Measurements from ENCODE around the gene MSANTD2.

MSANTD2 gene

DNA sequence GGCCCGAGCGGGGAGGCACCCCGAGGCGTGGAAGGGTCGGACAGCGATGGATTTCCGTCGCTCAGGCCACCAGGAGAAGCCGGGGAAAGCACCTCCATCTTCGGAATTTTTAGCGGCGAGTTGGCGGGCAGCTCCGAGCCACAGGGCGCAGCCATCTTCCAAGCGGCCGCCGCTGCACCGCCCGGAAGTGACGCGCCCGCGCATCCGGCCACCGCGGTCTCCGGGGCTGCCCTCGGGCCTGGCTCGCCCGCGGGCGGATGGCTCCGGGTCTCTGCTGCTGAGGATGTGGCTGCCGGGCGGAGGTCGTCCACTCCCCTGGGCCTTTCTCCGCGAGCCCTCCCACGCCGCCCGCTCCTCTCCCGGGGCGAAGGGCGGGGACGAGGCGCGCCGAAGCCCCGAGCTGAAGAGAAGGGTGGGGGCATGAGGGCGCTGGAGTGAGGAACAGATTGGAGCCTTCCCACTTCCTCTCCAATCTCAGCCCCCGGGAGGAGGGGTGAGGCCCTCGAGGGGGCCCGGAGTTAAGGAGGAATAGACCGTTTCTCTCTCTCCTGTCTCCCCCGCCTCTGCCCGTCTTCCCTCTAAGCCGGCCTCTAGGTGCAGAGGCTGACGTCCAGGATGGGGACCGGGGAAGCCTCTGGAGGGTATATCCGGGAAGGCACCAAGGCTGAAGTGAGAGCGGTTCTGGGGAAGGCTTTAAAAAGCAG lies at the start of gene MSANTD2:
TSS of gene MSANTD2 (minus strand) at position 181 of the 704 bp plus-strand sequence. CDS start at position 155, 26 bp downstream.
- DNase-seq (ENCODE audit: low read depth in 2 of 2) = peak; percentile 54 to 70

DNA sequence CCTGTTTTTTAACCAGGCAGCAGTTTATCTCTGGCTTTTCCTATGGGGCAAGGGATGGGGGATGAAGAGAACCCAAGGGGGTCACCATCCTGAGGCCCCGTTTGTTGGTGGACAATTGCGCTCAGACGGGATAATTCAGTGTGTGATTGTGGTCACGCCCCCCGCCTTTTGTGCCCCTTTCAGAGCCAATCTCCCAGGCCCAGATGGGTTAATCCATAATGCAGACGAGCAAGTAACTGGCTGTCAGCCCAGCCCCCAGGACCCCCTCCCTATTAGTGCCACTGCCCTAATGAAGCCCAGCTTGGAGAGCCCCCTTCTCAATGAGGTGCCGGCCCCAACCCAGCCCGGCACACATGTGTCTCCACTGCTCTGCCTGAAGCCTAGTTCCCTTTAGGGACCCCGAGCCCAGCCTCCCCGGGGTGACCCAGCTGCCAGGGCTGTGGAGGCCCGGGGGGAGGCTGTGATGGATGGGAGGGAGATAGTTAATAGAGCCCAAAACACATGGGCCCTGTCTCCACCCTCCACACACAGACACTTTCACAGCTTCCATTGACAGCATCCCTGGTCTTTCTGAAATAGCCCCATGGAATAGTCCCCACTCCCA lies 46.0 kb upstream of the MSANTD2 start:
- no peak for DNase-seq (ENCODE audit: low read depth in 2 of 2)

DNA sequence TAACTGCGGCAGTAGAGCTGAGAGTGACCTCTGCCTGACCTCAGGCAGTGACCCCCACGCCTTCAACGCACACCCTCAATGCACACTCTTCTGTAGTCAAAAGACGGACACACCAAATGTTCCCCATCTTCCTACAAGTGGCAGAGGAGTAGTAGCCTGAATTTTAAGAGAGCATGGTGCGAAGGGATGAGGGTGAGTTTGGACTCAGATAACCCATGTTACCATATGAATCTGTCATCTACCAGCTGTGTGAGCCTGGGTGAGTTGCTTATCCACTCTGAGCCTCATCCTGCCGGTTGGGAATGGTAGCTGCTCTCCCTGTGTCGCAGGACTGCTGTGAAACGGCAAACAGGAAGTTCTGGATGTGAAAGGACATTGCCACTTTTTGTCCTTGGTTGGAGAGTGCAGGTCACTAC lies 44.5 kb upstream of the MSANTD2 start:
- no peak for DNase-seq (ENCODE audit: low read depth in 2 of 2)

DNA sequence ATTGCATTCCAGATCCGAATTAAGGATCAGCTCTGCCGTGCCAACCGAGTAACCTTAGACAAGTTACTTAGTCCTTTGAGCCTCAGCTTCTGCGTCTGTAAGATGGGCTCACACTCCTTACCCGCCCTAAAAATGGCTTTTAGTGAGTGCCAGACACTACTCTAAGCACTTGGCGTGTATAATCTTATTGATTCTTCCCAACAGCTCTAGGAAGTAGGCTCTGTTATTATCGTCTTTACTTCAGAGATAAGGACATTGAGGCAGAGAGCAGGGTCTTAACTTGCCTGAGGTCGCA lies 43.4 kb upstream of the MSANTD2 start:
- no peak for DNase-seq (ENCODE audit: low read depth in 2 of 2)

DNA sequence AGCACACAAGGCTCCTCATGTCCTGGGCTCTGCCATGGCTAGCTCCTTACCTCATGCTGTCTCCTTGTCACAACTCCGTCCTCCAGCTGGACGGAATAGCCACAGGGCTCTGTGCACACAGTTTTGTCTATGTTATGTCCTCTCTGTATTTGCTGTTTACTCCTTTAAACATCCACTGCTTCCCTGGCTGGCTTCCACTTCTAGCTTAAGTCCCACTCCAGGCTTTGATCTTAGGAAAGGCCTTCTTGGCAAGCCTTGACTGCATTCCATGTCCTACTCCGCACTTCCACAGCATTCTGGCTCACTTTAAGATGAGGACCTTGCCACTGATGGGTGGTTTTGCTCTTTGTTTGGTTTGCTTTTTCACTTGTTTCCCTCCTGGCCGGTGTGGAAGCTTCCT lies 42.1 kb upstream of the MSANTD2 start:
- no peak for DNase-seq (ENCODE audit: low read depth in 2 of 2)

DNA sequence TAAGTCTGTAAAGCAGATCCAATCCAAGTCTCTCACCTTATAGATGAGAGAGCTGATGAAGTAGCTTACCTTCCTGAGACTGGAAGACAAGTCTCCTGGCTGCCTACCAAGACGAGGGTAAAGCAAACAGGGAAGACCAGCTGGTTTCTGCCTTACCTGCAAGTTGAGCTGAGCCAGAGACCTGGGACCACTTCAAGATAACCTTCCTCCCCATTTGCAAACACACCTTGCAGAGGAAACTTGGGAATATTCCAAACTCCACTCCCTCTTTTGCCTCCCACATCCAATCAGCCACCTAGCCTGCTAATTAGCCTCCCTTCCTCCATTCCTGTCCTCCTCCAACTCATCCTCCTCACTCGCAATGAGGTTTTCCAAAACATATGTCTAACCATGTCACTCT lies 41.6 kb upstream of the MSANTD2 start:
- no peak for DNase-seq (ENCODE audit: low read depth in 2 of 2)

DNA sequence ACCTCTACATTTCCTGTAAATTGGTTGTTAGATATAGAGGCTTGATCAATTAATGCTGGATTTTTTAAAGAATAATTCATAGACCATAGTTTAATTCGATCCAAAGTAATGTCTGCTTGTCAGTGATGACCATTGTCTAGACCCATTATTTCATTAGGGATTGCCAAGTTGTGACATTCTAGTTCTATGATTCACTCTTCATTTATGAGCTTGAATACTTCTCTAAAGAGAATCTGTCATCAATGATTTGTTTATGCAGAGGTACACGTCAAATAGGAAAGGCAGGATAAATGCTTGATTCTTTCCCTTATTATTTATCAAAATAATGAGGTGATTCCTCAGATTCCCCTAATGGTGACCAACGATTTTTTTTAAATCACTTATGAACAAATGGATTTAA lies 41.0 kb upstream of the MSANTD2 start:
- DNase-seq (ENCODE audit: low read depth in 2 of 2) = no peak

DNA sequence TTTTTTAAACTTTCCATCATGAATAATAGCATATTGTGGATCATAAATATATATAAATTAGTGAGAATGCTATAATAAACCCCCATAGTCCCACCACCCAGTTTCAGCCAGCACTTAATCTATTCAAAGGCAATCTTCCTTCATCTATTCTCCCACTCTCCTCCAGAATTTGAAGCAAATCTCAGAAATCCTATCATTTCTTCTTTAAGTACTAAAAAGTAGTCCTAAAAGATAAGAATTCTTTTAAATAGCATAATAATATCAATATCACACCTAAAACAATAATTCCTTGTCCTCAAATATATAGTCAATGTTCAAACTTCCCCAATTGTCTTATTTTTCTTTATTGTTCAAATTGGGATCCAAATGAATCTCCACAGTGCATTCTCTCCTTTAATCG lies 40.5 kb upstream of the MSANTD2 start:
- no peak for DNase-seq (ENCODE audit: low read depth in 2 of 2)

DNA sequence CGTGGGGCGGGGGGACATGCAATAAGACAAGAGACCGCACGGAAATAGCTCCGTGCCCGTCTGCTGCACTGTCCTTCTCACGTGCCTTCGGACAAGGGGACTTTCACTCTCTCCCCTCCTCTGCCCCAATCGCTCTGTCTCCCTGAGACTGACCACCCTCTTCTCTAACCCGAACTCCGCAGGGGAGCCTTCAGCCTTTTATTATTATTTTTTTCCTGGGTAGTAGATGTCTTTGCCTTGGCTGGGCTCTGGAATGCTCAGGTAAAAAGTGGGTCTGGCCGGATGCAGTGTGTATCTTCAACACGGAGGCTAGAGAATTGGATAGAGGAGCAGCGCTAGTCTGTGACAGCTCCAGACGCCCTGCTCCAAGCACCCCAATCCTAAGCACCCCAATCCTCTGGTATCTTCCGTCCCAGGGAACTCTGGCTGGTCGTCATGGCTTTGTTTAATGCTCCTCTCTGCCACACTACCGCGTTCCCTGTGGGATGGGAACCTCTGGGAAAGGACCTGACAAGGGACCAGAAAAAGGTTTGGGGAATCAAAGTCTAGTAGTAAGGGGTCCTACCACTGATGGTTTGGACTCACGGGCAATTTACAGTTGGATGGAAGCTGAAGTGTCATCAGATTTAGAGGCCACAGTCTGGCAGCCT lies 39.9 kb upstream of the MSANTD2 start:
- DNase-seq (ENCODE audit: low read depth in 2 of 2) = no peak

DNA sequence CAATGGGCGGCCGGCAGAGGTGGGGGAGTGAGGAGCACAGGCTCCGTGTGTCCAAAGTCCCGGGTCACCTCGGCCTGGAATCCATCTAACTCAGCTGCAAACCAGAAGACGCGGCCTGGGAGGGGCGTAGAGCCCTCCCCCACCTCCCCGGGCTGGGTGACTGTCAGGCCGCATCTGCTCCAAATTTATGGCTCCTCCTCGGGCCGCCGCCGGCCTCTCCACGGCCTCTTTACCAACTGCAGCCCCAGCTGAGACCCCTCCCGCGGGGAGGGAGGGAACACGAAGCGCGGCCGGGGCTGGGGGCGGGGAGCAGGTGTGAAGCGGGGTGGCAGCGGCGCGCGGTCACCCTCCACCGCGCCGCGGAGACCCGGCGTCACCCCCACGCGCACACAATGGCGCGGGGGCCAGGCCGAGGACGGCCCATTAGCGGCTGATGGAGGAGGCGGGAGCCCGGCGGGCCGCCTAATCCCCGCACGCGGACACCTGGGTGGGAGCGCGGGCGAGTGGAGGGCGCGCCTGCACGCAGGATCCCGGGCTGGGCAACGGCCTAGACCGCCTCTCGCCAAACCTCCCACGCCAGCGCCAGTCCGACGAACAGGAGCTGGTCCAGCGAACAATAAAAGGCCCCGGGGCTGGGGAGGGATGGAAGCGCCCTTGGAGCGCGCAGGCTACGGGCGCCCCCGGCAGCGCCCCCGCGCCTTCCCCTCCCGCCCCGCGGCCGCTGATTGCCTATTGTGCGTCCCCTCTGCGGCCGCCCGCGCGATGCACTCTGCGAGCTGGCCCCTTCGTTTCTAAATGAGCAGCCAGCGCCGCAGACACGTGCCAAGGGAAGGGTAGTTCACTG lies 39.1 kb upstream of the MSANTD2 start:
- no peak for DNase-seq (ENCODE audit: low read depth in 2 of 2)

DNA sequence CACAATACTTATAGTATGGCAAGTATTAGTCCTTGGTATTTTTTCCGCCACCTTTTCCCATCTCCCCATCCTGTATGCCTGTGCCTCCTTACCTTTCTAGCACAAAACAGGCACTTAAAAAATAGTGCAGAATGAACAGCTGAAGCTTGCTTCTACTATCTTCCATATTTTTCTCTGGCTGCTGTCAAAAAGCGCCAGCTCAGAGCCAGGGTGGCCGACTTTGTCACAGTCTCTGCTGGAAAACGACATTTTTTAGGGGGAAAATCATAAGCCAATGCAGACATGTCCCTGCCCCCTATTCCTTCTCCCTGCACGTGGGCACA lies 38.6 kb upstream of the MSANTD2 start:
- no peak for DNase-seq (ENCODE audit: low read depth in 2 of 2)

DNA sequence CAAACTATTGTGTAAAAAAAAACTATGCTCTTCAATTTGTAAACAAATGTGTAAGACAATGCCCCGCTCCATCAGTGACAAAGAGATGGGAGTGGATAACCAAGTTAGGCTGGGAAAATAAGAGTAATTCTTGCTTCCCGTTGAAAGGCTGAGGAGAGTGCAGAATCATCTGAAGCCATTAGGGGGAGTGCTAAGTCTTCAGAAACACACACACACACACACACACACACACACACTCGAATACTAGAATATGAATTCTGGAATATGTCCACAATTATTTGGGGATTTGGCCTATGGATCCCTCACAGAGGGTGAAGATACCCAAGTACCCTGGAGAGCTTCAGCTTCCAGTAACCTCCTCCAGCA lies 37.3 kb upstream of the MSANTD2 start:
- DNase-seq (ENCODE audit: low read depth in 2 of 2) = no peak

DNA sequence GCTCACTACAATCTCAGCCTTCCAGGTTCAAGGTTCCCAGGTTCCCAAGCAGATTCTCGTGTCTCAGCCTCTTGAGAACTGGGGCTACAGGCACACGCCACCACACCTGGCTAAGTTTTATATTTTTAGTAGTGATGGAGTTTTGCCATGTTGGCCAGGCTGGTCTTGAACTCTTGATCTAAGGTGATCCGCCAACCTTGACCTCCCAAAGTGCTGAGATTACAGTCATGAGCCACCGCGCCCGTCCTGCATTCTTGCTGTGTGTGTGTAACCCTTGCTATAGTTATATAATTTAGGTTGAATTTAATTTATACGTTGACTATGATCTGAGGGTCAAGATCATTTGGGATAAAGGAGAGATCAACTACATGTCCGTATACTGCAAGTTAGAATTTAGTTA lies 35.7 kb upstream of the MSANTD2 start:
- DNase-seq (ENCODE audit: low read depth in 2 of 2) = no peak

DNA sequence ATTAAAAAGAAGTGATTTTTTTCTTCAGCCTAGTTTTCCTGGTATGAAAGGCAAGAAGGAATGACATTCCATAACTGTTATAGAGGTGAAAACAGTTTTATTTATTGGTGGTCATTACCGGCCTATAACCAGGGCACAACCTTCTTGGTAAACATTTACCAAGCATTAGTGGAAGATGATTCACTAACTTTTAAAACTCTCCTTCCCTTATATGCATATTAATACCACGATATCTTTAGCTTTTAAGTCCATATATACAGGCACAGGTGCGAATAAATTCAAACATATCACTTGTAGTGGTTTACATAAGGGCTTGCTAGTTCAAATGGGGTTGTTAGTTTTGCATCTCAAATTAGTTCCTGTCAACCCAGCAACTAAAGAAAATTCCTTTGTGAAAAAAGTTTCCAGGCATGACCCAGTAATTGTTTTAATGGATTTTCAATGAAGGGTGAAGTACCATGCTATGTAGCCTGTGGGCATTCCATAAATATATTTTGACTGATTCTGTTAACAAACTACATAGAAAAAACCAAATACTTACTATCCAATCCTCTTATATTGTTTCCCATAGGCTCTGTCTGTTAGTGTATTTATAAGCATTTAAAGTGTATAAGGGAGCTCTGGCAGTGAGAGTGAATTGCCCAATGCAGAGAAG lies 34.4 kb upstream of the MSANTD2 start:
- no peak for DNase-seq (ENCODE audit: low read depth in 2 of 2)

DNA sequence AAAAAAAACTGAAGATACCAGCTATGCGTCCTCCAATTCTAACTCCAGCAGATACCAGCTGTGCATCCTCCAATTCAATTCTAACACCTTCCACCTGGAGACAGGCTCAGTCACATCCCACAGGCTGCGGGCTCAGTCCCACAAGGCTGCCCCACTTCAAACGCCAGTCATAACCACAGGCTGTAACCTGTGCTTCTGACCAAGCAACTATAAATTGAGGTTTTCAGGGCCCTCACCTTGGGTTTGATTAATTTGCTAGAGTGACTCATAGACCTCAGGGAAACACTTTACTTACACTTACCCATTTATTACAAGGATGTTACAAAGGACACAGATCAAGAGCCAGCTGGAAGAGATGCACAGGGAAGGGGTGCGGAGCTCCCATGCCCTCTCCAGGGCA lies 32.4 kb upstream of the MSANTD2 start:
- DNase-seq (ENCODE audit: low read depth in 2 of 2) = no peak

DNA sequence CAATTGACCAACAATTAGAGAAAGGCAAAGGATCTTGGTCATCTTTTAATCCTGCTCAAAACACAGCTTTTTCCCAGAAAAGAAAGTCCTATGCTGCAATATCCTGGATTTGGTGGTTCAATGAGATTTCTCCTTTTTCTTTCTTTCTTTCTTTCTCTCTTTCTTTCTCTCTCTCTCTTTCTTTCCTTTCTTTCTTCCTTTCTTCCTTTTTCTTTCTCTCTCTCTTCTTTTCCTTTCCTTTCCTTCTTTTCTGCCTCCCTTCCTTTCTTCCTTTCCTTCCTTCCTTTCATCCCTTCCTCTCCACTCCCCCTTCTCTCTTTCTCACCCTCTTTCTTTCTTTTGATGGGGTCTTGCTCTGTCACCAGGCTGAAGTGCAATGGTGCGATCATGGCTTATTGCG lies 31.7 kb upstream of the MSANTD2 start:
- DNase-seq (ENCODE audit: low read depth in 2 of 2) = no peak

DNA sequence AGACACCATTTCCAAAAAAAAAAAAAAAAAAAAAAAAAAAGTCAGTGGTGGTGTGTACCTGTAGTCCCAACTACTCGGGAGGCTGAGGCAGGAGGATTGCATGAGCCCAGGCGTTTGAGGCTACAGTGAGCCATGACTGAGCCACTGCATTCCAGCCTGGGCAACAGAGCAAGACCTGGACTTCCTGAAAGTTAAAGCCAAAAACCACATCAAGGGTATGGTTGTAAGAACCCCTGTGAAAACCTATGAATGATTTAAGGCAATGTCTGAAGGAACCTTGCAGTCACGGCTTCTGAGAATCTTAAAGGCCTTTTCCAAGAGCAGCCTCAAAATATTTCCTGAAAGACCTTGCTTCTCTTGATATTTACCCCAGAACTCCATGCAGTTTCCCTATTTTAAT lies 30.5 kb upstream of the MSANTD2 start:
- no peak for DNase-seq (ENCODE audit: low read depth in 2 of 2)

DNA sequence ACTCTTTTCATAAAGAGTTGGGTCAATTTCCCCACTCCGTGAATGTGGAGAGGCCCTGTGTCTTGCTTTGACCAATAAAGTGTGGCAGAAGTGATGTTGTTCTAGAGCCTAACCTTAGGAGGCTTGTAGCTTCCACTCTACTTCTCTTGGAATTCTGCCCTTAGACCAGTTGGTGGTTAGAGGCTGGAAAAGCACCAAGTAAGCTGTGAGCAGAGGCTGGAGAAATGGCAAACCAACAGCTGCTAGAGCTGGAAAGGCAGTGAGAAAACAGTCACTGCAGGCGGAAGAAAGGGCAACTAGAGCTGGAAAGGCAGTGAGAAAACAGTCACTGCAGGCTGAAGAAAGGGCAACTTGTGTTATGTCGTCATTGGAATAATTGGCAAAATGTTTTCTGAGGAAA lies 29.8 kb upstream of the MSANTD2 start:
- DNase-seq (ENCODE audit: low read depth in 2 of 2) = no peak

DNA sequence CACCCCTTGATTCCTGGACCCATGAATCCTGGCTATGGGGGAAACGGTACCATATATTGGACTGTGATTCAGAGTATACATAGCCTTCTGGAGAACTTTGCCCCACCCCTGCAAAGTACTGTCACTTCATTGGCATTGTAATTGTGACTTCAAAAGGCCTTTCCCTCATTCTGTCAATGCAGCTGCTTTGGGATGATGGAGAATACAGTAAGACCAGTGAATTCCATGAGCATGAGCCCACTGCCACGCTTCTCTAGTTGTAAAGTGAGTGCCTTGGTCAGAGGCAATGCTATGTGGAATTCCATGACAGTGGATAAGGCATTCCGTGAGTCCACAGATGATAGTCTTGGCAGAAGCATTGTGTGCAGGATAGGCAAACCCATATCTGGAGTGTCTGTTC lies 25.7 kb upstream of the MSANTD2 start:
- no peak for DNase-seq (ENCODE audit: low read depth in 2 of 2)

DNA sequence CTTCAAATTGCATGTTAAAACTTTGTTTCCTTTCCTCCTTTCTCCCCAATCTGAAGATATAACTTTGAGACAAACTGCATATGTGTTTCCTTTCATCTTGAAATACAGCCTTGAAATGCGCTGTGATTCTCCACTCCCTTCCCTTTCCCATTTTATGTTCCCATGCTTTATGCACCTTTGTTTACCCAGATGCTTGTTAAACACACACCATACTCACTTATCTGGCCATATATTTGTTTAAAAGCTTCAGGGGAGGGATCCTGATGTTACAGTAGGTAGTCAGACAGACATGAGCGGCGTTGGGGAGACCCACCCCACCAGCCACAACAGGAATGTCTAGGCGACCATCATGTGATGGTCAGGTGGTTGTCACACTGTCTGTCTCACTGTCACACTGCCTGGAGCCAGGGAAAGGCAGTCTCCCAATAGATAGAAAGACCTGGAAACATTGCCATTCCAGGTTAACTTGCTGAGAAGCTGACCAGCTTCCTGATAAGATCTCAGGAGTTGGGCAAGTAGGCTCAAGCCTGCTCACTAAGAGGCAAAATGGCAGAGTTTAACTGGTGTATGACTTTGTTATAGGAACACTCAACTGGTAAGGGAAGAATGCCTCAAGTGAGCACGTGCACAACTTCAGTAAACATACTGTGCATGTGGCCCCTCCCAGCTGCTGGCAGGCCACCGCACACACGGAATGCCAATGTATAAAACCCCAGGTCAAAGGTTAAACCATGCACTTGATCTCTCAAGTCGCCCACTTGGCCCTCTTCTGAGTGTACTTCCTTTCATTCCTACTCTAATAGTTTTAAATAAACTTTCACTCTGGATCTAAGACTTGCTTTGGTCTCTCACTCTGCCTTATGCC lies 23.5 kb upstream of the MSANTD2 start:
- DNase-seq (ENCODE audit: low read depth in 2 of 2) = no peak

DNA sequence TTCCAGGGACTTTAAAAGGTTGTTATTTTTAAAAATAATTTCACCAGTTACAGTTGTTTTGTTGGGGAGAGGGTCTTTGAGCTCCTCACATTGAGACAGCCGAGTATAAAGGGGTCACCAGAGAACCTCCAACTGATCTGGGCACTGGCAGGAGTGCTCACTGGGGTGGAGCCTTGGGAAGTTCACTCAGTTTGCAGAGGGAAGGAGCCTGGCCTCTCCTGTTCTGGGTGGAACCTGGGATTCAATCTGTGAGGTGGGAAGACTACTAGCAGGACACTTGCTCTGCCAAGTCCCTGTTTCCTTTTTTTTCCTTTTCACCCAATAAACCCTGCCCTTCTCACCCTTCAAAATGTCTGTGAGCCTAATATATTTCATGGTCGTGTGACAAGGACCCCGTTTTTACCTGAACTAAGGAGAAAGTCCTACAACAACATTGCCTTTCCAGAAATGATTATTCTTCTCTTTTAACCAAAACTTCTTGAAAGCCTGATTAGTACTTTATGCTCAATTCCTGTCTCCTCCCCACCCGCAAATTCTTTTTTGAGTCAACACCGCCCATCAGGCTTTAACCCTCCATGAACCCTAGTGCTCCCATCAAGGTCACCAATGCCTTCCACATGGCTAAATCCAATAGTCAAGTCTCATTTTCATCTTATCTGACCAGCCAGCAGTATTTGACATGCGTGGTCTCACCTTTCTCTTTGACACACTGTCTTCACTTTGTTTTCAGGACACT lies 22.0 kb upstream of the MSANTD2 start:
- DNase-seq (ENCODE audit: low read depth in 2 of 2) = no peak
